ENCODE results near the gene CCR5. TPM values are rescaled to one million over a fixed set of nuclear protein-coding genes. Genes with fewer than 3 reads are reported as not detected.

Gene CCR5
- total and polyA plus RNA-seq, 2 of the 8 experiments (the other 6 are each of a cell fraction or from before 2014, with no cell fraction given) = not detected

DNA sequence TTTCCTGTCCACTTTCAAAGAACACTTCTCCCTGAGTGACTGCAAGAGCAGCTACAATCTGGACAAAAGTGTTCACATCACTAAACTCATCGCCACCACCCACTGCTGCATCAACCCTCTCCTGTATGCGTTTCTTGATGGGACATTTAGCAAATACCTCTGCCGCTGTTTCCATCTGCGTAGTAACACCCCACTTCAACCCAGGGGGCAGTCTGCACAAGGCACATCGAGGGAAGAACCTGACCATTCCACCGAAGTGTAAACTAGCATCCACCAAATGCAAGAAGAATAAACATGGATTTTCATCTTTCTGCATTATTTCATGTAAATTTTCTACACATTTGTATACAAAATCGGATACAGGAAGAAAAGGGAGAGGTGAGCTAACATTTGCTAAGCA lies 38.1 kb downstream of the CCR5 start (continued):
- TF ChIP-seq CHD7 (IDR thresholded peaks at IDR 0.05; ENCODE audit: insufficient replicate concordance, low read length) = no peak
- TF ChIP-seq BACH1 (IDR thresholded peaks at IDR 0.05; ENCODE audit: low read length) = no peak
- no peak for TF ChIP-seq ATF2 (IDR thresholded peaks at IDR 0.05; ENCODE audit: low read length)
- TF ChIP-seq SAP30 (IDR thresholded peaks at IDR 0.05; ENCODE audit: insufficient read depth, insufficient replicate concordance, low read length) = no peak
- TF ChIP-seq ZNF274 (IDR thresholded peaks at IDR 0.05; ENCODE audit: borderline replicate concordance, extremely low read depth, low read length) = no peak
- TF ChIP-seq RAD21 (IDR thresholded peaks at IDR 0.05 in 1 of 2, conservative IDR thresholded peaks at IDR 0.05 in 1 of 2; ENCODE audit: low read depth in 2 of 2, low read length in 2 of 2) = peak; percentile 16 to 42; a peak in 2 of 4 replicates
